Activated CD4-positive, alpha-beta T cell treated with anti-CD3 and anti-CD28 coated beads, Interleukin-2, amount 50 U/mL, for 16 hours (primary cell): Measurements from ENCODE around the gene TRAK1.

Experiments used
- DNase-seq: peaks from one replicate; pipeline ENCODE4 v3.0.0-alpha.2; 2020

TRAK1 gene

GRCh38 chr3:42182555-42182954, 91.4 kb downstream of the TRAK1 start:
- no peak for DNase-seq

- no peak for DNase-seq
These were observed 93.0 kb downstream of the TRAK1 start for GRCh38 chr3:42183991-42184632.

- DNase-seq: no peak
These were observed 93.7 kb downstream of the TRAK1 start for GRCh38 chr3:42184651-42185443.

GRCh38 chr3:42187936-42188335, 96.8 kb downstream of the TRAK1 start:
- DNase-seq: no peak

GRCh38 chr3:42188376-42188775, 97.2 kb downstream of the TRAK1 start:
- no peak for DNase-seq

- DNase-seq: no peak
These were observed 97.9 kb downstream of the TRAK1 start for GRCh38 chr3:42189001-42189460.

- DNase-seq: no peak
These were observed 98.6 kb downstream of the TRAK1 start for GRCh38 chr3:42189736-42190135.

- DNase-seq: peak; percentile 67
These were observed 99.7 kb downstream of the TRAK1 start for GRCh38 chr3:42190701-42191442.

GRCh38 chr3:42191443-42191747, 100.2 kb downstream of the TRAK1 start:
- DNase-seq: no peak

GRCh38 chr3:42192334-42193200, 101.4 kb downstream of the TRAK1 start:
- DNase-seq: no peak

- no peak for DNase-seq
These were observed 103.9 kb downstream of the TRAK1 start for GRCh38 chr3:42194943-42195510.

- no peak for DNase-seq
These were observed 104.7 kb downstream of the TRAK1 start for GRCh38 chr3:42195879-42196330.

GRCh38 chr3:42198709-42199108, 107.6 kb downstream of the TRAK1 start:
- DNase-seq: no peak

GRCh38 chr3:42202217-42202865, 111.2 kb downstream of the TRAK1 start:
- no peak for DNase-seq

- no peak for DNase-seq
These were observed 113.9 kb downstream of the TRAK1 start for GRCh38 chr3:42204867-42205599.

- no peak for DNase-seq
These were observed 114.8 kb downstream of the TRAK1 start for GRCh38 chr3:42205800-42206514.

- no peak for DNase-seq
These were observed 118.8 kb downstream of the TRAK1 start for GRCh38 chr3:42209917-42210316.

- no peak for DNase-seq
These were observed 119.6 kb downstream of the TRAK1 start for GRCh38 chr3:42210726-42211125.

GRCh38 chr3:42213417-42213816, 122.3 kb downstream of the TRAK1 start:
- no peak for DNase-seq

GRCh38 chr3:42214064-42214463, 122.9 kb downstream of the TRAK1 start:
- DNase-seq: no peak
